ENCODE data around the gene ACSM3.

The ACSM3 gene

DNA sequence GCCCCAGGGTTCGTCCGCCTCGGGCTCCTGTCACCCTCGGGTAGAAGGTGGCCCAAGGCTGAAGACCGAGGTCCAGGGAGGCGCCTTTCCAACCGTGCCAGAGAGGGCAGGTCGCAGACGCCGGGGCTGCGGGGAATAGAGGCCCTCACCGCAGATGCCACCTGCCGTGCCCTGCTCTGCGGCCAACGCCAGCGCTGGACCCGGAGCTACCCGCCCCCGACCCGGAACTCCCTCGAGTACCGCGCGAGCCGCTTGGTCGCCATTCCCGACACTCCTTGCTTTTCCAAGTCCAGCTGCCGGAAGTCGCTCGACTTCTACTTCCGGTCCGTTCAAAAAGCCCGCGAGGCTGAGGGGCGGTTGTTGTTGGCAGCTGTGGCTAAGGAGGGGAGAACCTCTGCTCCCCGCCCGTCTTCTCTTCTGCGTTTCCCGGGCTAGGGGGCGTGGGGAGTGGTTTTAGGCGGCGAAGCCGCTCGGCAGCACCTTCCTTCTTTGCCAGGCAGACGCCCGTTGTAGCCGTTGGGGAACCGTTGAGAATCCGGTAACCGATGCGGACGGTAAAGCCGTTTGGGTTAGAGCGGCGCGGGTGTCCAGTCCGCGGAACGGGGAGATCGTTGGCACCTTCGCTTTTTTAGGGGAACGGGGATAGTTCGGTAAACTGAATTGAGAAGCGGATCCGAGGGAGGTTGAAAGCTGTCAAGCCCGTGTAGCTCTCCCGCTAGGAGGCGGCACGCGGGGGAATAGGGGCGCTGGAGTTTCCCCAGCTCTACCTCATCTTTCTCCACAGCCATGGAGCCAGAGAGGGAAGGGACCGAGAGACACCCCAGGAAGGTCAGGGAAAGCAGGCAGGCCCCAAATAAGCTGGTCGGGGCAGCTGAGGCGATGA, 42.6 kb downstream of the ACSM3 start, which contains the start of the genes ERI2 and REXO5:
ERI2 (minus strand) TSS at position 305 of the 883 bp plus-strand sequence; CDS start at position 263, 42 bp downstream.
REXO5 (plus strand) TSS at position 360 of the 883 bp plus-strand sequence; CDS start at position 787, 427 bp downstream.
- DNase-seq (ENCODE audit: low spot score), result peak; percentile 92

DNA sequence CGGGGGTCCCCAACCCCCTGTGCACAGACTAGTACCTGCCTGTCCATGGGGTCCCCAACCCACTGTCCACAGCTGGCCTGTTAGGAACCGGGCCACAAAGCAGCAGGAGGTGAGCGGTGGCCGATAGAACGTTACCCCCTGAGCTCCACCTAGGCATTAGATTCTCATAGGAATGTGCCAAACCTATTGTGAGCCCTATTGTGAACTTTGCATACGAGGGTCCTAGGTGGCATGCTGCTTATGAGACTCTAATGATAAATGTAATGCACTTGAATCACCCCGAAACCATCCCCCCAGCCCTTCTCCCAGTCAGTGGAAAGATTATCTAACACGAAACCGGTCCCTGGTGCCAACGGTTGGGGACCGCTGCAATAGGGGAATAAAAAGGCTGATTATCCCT, 44.0 kb downstream of the ACSM3 start:
- no peak for DNase-seq (ENCODE audit: low spot score)

DNA sequence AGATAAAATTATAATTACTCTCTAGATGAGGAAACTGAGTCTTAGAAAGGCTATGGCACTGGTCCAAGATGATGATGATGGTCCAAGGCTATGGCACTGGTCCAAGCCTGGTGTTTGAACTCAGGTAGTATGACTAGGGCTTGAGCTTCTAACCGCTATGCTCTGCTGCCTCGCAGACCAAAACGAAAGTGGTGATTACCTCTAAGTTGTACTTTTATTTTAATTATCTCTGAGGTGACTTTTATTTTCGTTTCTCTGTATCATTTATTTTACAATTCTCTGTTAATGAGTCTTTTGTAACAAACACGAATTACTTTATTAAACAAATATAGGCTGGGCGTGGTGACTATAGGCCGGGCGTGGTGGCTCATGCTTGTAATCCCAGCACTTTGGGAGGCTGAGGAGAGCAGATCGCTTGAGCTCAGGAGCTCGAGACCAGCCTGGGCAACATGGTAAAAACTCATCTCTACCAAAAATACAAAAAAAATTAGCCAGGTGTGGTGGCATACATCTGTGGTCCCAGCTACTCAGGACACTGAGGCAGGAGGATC, 48.1 kb downstream of the ACSM3 start:
- no peak for DNase-seq (ENCODE audit: low spot score)

DNA sequence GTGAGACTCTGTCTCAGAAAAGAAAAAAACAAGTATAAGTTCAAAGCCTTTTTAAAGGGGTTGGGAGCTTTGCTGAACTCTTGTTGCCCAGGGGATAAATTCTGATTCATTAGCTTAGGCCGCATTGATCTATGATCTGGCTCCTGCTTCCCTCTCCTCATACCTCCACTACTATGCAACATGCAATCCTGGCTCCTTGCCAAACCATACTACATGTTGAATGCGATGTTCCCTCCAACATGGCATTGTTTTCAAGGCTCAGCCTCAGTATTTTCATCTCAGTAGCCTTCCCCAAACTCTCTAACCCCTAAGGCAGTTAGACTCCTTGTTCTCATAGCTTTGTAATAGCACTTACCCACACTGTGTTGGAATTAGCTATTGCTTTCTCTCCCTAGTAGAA, 48.7 kb downstream of the ACSM3 start:
- no peak for DNase-seq (ENCODE audit: low spot score)

DNA sequence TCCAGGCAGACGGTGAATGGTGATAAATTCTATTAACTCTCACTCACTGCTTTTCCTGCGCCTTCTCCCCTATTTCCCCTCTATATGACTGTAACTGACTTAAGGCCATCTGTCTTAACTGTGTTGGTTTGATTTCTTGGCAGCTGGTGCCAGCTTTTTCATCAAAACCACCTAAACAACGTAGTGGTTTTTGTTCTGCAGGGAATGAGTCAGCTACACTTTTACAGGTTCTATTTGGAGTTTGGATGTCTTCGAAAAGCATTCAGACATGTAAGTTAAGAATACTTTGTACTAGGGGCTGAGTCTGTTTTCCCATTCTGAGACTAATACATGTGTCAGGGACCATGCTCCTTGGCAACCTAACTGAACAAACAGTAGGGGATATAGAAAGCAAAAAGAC, 51.0 kb downstream of the ACSM3 start:
- DNase-seq (ENCODE audit: low spot score), result no peak

DNA sequence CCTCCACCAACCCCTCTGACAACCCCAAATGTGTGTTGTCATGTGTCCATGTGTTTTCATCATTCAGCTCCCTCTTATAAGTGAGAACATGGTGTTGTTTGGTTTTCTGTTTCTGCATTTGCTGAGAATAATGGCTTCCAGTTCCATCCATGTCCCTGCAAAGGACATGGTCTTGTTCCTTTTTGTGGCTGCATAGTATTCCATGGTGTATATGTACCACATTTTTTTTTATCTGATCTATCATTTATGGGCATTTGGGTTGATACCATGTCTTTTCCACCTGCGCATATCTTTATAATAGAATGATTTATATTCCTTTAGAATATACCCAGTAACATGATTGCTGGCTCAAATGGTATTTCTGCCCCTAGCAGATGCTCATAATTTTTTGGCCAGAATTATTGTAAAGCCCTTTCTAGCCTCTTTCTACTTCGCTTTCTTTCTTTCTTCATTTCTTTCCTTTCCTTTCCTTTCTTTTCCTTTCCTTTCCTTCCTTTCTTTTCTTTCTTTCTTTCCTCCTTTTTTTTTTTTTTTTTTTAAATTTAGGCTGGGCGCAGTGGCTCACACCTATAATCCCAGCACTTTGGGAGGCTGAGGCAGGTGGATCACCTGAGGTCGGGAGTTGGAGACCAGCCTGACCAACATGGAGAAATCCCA, 55.2 kb downstream of the ACSM3 start:
- DNase-seq (ENCODE audit: low spot score), result no peak

DNA sequence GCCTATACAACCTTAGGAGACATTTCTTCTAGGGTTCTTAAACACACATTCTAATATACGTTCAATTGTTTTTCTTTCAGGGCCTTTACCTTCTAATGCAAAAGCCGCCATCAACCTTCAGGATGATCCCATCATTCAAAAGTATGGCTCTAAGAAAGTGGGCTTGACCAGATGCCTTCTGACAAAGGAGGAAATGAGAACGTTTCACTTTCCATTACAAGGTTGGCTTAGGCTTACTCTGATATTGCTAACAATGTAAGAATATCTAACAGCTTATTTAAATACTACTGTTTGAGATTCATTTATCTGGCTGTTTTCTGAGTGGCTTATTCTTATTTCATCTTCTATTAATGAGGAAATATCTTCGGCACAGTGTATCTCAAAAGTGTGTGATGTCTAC, 57.9 kb downstream of the ACSM3 start:
- no peak for DNase-seq (ENCODE audit: low spot score)

DNA sequence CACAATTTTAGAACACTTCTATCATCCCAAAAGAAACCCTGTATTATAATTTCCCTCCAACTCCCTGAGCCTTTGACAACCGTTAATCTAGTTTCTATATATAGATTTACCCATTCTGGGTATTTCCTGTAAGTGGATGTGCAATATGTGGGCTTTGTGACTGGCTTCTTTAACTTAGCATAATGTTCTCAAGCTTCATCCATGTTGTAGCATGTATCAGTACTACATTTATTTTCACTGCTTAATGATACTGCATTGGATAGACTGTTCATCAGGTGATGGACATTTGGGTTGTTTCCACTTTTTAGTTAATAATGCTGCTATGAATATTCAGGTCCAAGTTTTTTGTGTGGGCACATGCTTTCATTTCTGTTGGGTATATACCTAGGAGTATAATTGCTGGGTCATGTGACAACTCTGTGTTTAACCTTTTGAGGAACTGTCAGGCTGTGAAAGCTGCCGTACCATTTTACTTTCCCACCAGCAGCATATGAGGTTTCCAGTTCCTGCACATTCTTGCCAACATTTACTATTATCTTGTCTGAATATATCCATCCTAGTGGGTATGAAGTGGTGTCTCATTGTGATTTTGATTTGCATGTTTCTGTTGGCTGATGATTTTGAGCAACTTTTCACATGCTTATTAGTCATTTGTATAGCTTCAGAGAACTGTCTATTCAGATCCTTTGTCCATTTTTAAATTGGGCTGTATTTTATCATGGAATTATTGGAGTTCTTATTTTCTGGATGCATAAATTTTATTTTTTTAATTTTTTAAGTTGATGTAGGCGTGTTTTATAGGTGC, 58.9 kb downstream of the ACSM3 start:
- DNase-seq (ENCODE audit: low spot score), result no peak

DNA sequence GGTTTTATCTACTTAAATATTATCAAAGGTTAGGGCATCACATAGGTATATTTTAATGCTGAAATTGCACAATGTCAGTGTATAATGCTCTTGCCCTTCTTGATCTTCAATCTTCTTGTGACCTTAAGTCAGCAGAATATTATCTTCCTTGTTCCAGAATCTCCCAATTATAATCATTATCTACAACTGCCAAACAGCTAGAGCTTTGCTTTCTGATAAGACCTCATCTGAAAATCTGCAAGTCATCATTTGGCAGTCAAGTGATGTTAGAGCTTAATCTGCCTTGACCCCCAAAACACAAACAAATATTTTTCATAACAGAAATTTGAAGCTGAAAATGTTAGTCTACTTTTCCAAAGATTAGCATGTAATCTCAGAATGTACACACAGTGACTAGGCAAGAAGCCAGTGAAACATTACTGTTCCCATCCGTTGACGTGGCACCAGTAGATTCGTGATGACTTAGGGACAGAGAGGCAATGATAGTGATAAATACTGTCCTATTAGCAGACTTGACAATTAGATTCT, 62.3 kb downstream of the ACSM3 start:
- DNase-seq (ENCODE audit: low spot score), result no peak

DNA sequence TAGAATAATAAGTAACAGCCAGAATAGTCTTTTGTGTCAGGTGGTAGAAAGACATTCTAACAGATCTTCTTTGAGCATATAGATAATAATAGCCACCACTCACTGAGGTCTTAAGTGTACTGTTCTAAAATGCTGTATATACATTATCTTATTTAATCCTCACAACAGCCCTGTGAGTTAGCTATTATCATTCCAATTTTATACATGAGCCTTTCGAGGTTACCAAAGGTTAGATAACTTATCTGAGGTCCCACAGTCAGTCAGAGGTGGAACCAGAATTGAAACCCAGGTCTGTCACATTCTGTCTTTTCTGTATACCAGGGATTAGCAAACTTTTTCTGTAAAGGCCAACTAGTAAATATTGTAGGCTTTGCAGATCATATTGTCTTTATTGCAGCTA, 65.7 kb downstream of the ACSM3 start:
- DNase-seq (ENCODE audit: low spot score), result no peak

DNA sequence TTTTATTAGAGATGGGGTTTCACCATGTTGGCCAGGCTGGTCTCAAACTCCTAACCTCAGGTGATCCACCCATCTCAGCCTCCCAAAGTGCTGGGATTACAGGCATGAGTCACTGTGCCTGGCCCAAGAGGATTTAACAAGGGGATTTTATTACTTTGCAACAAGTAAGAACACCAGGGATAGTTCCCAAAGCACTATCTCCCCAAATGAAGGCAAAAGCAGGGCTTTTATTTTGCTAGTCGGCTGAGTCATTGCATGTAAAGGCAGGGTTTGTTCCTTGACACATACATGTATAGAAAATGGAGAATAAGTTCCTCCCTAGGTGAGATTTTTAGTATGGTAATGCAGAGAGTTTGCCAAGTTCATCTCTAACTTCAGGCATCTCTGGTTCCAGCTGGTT, 66.6 kb downstream of the ACSM3 start:
- no peak for DNase-seq (ENCODE audit: low spot score)

DNA sequence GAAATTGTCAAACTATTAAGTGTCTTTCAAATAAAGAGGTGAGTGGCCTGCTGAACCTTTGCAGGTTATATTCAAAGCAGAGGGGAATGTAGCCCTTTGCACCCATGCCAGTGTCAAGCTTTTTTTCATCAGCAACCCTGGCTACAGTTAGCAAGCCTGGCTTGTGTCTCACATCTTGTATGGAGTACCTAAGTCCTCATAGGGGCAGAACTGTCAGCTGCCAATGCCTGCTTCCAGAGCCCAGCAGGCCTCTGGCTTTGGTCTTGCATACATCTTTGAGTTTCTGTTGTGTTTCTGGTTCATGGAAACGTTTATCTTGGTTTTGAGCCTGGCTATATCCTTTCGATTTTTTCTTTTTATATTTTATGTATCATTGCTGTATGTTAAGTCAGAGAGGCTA, 69.3 kb downstream of the ACSM3 start:
- DNase-seq (ENCODE audit: low spot score), result no peak

DNA sequence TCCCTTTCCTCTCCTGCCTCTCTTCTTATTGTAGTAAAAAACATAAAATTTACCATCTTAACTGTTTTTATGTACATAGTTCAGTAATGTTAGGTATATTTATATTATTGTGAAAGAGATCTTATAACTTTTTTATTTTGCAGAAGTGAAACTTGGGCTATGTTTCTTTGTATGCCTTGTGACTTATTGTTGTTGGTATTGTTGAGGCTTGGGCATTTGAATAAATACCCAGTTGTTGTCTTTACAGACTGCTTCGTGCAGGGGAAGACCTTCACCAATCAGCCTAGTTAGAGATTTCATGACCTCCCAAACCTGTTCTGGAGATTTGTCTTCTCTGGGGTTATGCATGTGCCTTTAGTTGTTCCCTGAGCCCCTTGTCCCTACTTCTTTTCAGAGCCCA, 74.4 kb downstream of the ACSM3 start:
- DNase-seq (ENCODE audit: low spot score), result no peak

DNA sequence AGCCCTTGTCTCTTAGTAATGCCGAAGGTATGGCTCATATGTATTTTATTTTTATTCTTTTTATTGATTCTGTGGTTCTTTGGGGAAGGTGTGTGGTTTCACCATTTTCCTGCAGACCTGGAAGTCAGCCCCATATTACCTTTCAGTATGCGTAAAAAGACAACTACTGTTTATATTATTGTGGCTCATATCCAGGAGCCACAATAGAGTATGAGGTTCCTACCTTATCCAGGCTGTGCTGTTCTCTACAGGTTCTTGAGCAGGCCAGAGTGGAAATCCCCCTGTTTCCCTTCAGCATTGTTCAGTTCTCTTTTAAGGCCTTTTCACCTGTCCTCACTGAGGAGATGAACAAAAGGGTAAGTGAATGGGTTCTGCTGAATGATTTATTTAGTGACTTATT, 75.7 kb downstream of the ACSM3 start:
- no peak for DNase-seq (ENCODE audit: low spot score)

DNA sequence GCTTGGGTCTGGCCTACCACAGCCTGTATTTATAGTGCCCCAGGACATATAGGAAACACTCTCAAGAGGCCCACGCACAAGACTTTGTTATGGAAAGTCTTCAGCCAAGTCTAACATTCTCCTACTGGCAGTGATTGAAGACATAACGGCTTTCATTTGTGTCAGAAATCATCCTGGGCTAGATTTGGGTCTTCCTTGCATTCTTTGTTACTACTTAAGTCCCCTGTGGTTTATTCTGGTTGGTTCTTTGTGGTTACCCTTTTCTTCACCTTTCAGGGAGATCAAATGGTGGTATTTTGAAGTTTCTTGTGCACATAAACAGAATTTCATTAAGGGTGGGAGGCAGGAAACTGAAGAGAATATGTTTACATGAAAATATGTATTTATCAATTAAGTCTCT, 80.2 kb downstream of the ACSM3 start:
- no peak for DNase-seq (ENCODE audit: low spot score)

DNA sequence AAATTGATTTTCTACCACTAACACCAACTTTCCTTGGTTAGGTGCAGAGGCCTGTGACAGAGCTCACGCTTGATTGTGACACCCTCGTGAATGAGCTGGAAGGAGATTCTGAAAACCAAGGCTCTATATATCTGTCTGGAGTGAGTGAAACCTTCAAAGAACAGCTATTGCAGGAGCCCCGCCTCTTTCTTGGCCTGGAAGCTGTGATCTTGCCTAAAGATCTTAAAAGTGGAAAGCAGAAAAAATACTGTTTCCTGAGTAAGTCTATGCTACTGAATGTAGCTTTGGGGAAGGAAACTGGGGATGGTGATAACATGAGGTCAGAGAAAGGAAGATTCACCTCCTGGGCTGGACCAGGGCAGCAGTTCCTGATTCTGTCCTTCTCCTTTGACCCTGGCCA, 80.8 kb downstream of the ACSM3 start:
- DNase-seq (ENCODE audit: low spot score), result no peak

DNA sequence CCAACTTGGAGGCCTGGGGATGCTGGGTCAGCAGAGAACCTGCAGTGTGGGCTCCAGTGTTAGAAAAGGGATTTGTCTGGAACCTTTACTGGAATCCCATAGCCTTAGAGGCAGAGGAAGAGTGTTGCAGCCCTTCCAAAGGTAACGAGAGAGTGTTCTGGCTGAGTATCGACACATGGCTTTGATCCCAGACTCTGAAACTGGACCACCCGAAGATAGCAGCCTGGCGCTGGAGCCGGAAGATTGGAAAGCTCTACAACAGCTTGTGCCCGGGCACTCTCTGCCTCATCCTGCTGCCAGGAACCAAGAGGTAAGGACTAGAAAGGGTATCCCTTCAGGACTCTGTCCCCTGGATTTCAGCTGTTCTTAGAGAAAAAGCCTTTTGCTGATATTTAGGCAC, 82.2 kb downstream of the ACSM3 start:
- DNase-seq (ENCODE audit: low spot score), result no peak

DNA sequence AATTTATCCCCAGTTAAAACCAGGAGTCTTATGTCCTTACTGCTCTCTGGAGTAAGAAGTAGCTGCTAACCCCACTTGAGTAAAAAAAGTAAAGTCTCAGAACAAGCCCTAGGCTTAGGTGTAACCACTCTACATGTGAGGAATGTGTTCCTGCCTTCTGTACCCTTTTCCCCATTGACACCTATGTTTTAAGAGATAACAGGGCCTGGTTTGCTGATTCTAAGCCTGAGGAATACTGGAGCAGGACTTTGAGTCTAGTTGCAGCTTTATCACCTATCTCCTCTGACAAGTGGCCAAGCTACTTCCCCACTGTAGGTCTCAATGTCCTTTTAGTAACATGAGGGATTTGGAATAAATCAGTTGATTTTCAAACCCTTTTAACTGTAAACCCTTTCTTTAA, 82.7 kb downstream of the ACSM3 start:
- no peak for DNase-seq (ENCODE audit: low spot score)

Data from COLO829 (cell line).